ENCODE results near the gene FNBP1. TPM values are rescaled to one million over a fixed set of nuclear protein-coding genes. Genes with fewer than 3 reads are reported as not detected.

Gene FNBP1
- total RNA-seq, 1 donor from 2014 or later, result 63.5 TPM

- H3K9ac ChIP-seq (ENCODE audit: low read length), result no peak overlapping the region
Measured at GRCh38 chr9:129874261-129875101, 168.5 kb downstream of the FNBP1 start.

GRCh38 chr9:129873563-129874190, 169.3 kb downstream of the FNBP1 start:
- Histone ChIP-seq H3K27ac (ENCODE audit: low read depth, low read length) (no peak overlapping the region), H3K36me3 (ENCODE audit: insufficient read depth, low read length) (peaks cover 2% of the 10 kb centered on the region), H3K9me3 (ENCODE audit: insufficient read depth, low read depth, low read length) (no peaks in the 10 kb centered on the region), H3K79me2 (ENCODE audit: insufficient read depth, low read length) (no peaks in the 10 kb centered on the region), H3K4me1 (ENCODE audit: insufficient read depth, low read length) (no peaks in the 10 kb centered on the region), H4K20me1 (ENCODE audit: insufficient read depth, low read length) (no peaks in the 10 kb centered on the region), H2AFZ (ENCODE audit: low read depth, low read length) (no peak overlapping the region), H3K9ac (ENCODE audit: low read length) (no peak overlapping the region), H3K27me3 (ENCODE audit: insufficient read depth, low read length) (no peaks in the 10 kb centered on the region), H3K4me2 (ENCODE audit: low read length) (no peak overlapping the region), H3K4me3 (ENCODE audit: insufficient read depth, low read depth, low read length) (no peak overlapping the region)
- no peak overlapping the region for H3K27ac Mint-ChIP-seq (ENCODE audit: unreplicated experiment)
- H3K36me3 Mint-ChIP-seq (ENCODE audit: low read depth, unreplicated experiment), result peaks cover 17% of the 10 kb centered on the region
- no peaks in the 10 kb centered on the region for H3K9me3 Mint-ChIP-seq (ENCODE audit: unreplicated experiment)
- DNase-seq (ENCODE audit: low read depth), result no peak
- TF ChIP-seq EZH2 (IDR thresholded peaks at IDR 0.05; ENCODE audit: insufficient read depth, low read length) (no peak), CTCF (IDR thresholded peaks at IDR 0.05; ENCODE audit: insufficient read depth, low read depth, low read length) (no peak)
- H3K4me1 Mint-ChIP-seq (ENCODE audit: low read depth, unreplicated experiment), result no peaks in the 10 kb centered on the region
- no peaks in the 10 kb centered on the region for H3K27me3 Mint-ChIP-seq (ENCODE audit: low read depth, unreplicated experiment)
- H3K4me3 Mint-ChIP-seq (ENCODE audit: unreplicated experiment), result no peak overlapping the region
- FAIRE-seq, result no peak

More at GRCh38 chr9:129874261-129875101, 168.5 kb downstream of the FNBP1 start:
- H3K27me3 Mint-ChIP-seq (ENCODE audit: low read depth, unreplicated experiment), result no peaks in the 10 kb centered on the region
- H3K36me3 ChIP-seq (ENCODE audit: insufficient read depth, low read length), result peaks cover 2% of the 10 kb centered on the region
- H3K79me2 ChIP-seq (ENCODE audit: insufficient read depth, low read length), result no peaks in the 10 kb centered on the region
- peaks cover 17% of the 10 kb centered on the region for H3K36me3 Mint-ChIP-seq (ENCODE audit: low read depth, unreplicated experiment)
- no peak overlapping the region for H3K4me3 ChIP-seq (ENCODE audit: insufficient read depth, low read depth, low read length)
- H3K4me1 Mint-ChIP-seq (ENCODE audit: low read depth, unreplicated experiment), result no peaks in the 10 kb centered on the region
- FAIRE-seq (no peak), DNase-seq (ENCODE audit: low read depth) (no peak)
- H3K27ac ChIP-seq (ENCODE audit: low read depth, low read length), result no peak overlapping the region
- no peaks in the 10 kb centered on the region for H3K4me1 ChIP-seq (ENCODE audit: insufficient read depth, low read length)
- H3K27ac Mint-ChIP-seq (ENCODE audit: unreplicated experiment), result no peak overlapping the region
- H4K20me1 ChIP-seq (ENCODE audit: insufficient read depth, low read length), result no peaks in the 10 kb centered on the region
- H2AFZ ChIP-seq (ENCODE audit: low read depth, low read length), result no peak overlapping the region
- H3K4me2 ChIP-seq (ENCODE audit: low read length), result no peak overlapping the region
- no peaks in the 10 kb centered on the region for H3K27me3 ChIP-seq (ENCODE audit: insufficient read depth, low read length)
- no peaks in the 10 kb centered on the region for H3K9me3 ChIP-seq (ENCODE audit: insufficient read depth, low read depth, low read length)
- no peak overlapping the region for H3K4me3 Mint-ChIP-seq (ENCODE audit: unreplicated experiment)
- H3K9me3 Mint-ChIP-seq (ENCODE audit: unreplicated experiment), result no peaks in the 10 kb centered on the region
- TF ChIP-seq EZH2 (IDR thresholded peaks at IDR 0.05; ENCODE audit: insufficient read depth, low read length) (no peak), CTCF (IDR thresholded peaks at IDR 0.05; ENCODE audit: insufficient read depth, low read depth, low read length) (no peak)
